ENCODE measurements around the gene ARL9.

DNA sequence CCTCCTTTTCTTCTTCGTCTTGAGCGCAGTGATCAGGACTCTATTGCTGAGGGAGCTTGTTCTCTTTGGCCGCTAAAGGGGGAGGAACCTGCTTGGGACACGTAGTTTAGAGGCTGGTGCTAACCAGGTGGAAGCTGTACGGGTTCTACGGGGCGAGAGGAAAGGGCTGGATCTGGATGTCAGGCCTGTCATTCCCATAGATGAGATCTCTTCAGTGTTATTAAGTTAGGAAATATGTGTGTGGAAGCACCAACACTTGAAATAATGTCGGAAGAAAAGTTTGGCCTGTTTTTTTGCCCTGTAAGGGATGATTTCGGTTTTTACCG lies 37.5 kb upstream of the ARL9 start:
- no peak for TF ChIP-seq CTCF (IDR thresholded peaks at IDR 0.05)
- TF ChIP-seq POLR2A (IDR thresholded peaks at IDR 0.05) = no peak

Data from body of pancreas (tissue), 4 donors.